T-helper 17 cell (primary cell): ENCODE measurements around the gene TTLL3. TPM values are rescaled to one million over a fixed set of nuclear protein-coding genes. Genes with fewer than 3 reads are reported as not detected.
"Not testable (repeated sequence)": the region's sequence is repeated elsewhere in the genome, so short reads cannot be mapped to it uniquely, and the experiment has no call there.

Source experiments
- ATAC-seq: fragments of 150-1000 bp; cut with Tn5 transposase; 2 replicates; pipeline ENCODE4 v1.10.0; 2021; ENCODE audit warnings: mild to moderate bottlenecking, moderate library complexity
- DNase-seq, 3 donors: peaks; one replicate each; pipeline versions ENCODE4 v3.0.0 to v3.0.0-alpha.2; 2020 to 2021
- H3K9me3 ChIP-seq: one replicate; pipeline ENCODE4 v1.7.0; 2013; ENCODE audit warnings: low read length, mild to moderate bottlenecking; ENCODE audit not compliant: control insufficient read depth, poor library complexity, severe bottlenecking
- H3K27ac Mint-ChIP-seq: one replicate; pipeline ENCODE4 v1.8.0; 2022; ENCODE audit warnings: mild to moderate bottlenecking, moderate library complexity, mixed read lengths
- H3K27me3 Mint-ChIP-seq: one replicate; pipeline ENCODE4 v1.8.0; 2022; ENCODE audit warnings: mixed read lengths
- H3K36me3 Mint-ChIP-seq: one replicate; pipeline ENCODE4 v1.8.0; 2022; ENCODE audit warnings: low read depth, mixed read lengths
- H3K4me1 Mint-ChIP-seq: one replicate; pipeline ENCODE4 v1.8.0; 2022; ENCODE audit warnings: mild to moderate bottlenecking, mixed read lengths
- H3K4me3 Mint-ChIP-seq: one replicate; pipeline ENCODE4 v1.8.0; 2022; ENCODE audit warnings: mild to moderate bottlenecking, moderate library complexity, mixed read lengths
- total RNA-seq, 4 donors: library from RNA in 2 of 4; stranded (reverse) in 2 of 4; gene quantifications; one replicate each; pipeline ENCODE4 v1.2.3 and lab custom pipeline; 2022 to 2026

The TTLL3 gene
- total RNA-seq, 2 donors from 2014 or later: 87.2 to 88.7 TPM

- H3K27me3 Mint-ChIP-seq: peaks cover 13% of the 10 kb centered on the region
- H3K4me1 Mint-ChIP-seq: peaks cover 3% of the 10 kb centered on the region
- DNase-seq (no peak), ATAC-seq (no peak)
- no peak overlapping the region for H3K27ac Mint-ChIP-seq
- H3K4me3 Mint-ChIP-seq: no peak overlapping the region
- no peaks in the 10 kb centered on the region for H3K36me3 Mint-ChIP-seq
- no peaks in the 10 kb centered on the region for H3K9me3 ChIP-seq
Measured at GRCh38 chr3:9863058-9863772, 53.2 kb downstream of the TTLL3 start.

GRCh38 chr3:9864200-9864927 lies 54.3 kb downstream of the TTLL3 start:
- DNase-seq: no peak
- no peak for ATAC-seq
- H3K9me3 ChIP-seq: no peaks in the 10 kb centered on the region
- H3K27me3 Mint-ChIP-seq: peaks cover 13% of the 10 kb centered on the region
- H3K4me3 Mint-ChIP-seq: no peak overlapping the region
- no peak overlapping the region for H3K27ac Mint-ChIP-seq
- H3K4me1 Mint-ChIP-seq: peaks cover 3% of the 10 kb centered on the region
- H3K36me3 Mint-ChIP-seq: no peaks in the 10 kb centered on the region

- H3K9me3 ChIP-seq, DNase-seq, ATAC-seq, H3K36me3 Mint-ChIP-seq, H3K27ac Mint-ChIP-seq, H3K4me1 Mint-ChIP-seq, H3K4me3 Mint-ChIP-seq: not testable (repeated sequence)
- peaks cover 13% of the 10 kb centered on the region for H3K27me3 Mint-ChIP-seq
Measured at GRCh38 chr3:9865125-9865637, 55.1 kb downstream of the TTLL3 start.

- no peaks in the 10 kb centered on the region for H3K9me3 ChIP-seq
- Mint-ChIP-seq H3K36me3 (no peaks in the 10 kb centered on the region), H3K27ac (no peak overlapping the region), H3K4me1 (peaks cover 3% of the 10 kb centered on the region), H3K27me3 (peaks cover 12% of the 10 kb centered on the region), H3K4me3 (no peak overlapping the region)
- no peak for ATAC-seq
- DNase-seq: no peak
Measured at GRCh38 chr3:9866639-9867038, 56.6 kb downstream of the TTLL3 start.

GRCh38 chr3:9867106-9867505 lies 57.0 kb downstream of the TTLL3 start:
- H3K9me3 ChIP-seq: no peaks in the 10 kb centered on the region
- ATAC-seq (no peak), DNase-seq (no peak)
- H3K36me3 Mint-ChIP-seq: no peaks in the 10 kb centered on the region
- H3K27me3 Mint-ChIP-seq: peaks cover 8% of the 10 kb centered on the region
- no peak overlapping the region for H3K27ac Mint-ChIP-seq
- H3K4me3 Mint-ChIP-seq: no peak overlapping the region
- peaks cover 3% of the 10 kb centered on the region for H3K4me1 Mint-ChIP-seq

- no peak for DNase-seq
- Mint-ChIP-seq H3K27me3 (no peaks in the 10 kb centered on the region), H3K27ac (no peak overlapping the region), H3K4me1 (peaks cover 3% of the 10 kb centered on the region), H3K36me3 (no peaks in the 10 kb centered on the region), H3K4me3 (no peak overlapping the region)
- ATAC-seq: no peak
- H3K9me3 ChIP-seq: no peaks in the 10 kb centered on the region
Measured at GRCh38 chr3:9869955-9870354, 59.9 kb downstream of the TTLL3 start.

GRCh38 chr3:9870978-9871377 lies 60.9 kb downstream of the TTLL3 start:
- DNase-seq (no peak), ATAC-seq (no peak)
- peaks cover 5% of the 10 kb centered on the region for H3K27me3 Mint-ChIP-seq
- H3K4me1 Mint-ChIP-seq: peaks cover 3% of the 10 kb centered on the region
- no peak overlapping the region for H3K4me3 Mint-ChIP-seq
- H3K9me3 ChIP-seq: no peaks in the 10 kb centered on the region
- no peak overlapping the region for H3K27ac Mint-ChIP-seq
- H3K36me3 Mint-ChIP-seq: no peaks in the 10 kb centered on the region

GRCh38 chr3:9872067-9872466 lies 62.0 kb downstream of the TTLL3 start:
- H3K27ac Mint-ChIP-seq, ATAC-seq, H3K27me3 Mint-ChIP-seq, DNase-seq, H3K36me3 Mint-ChIP-seq, H3K4me1 Mint-ChIP-seq, H3K4me3 Mint-ChIP-seq, H3K9me3 ChIP-seq: not testable (repeated sequence)

GRCh38 chr3:9875448-9875847 lies 65.4 kb downstream of the TTLL3 start:
- H3K36me3 Mint-ChIP-seq: no peaks in the 10 kb centered on the region
- H3K4me1 Mint-ChIP-seq: peaks cover 3% of the 10 kb centered on the region
- no peaks in the 10 kb centered on the region for H3K9me3 ChIP-seq
- peaks cover 11% of the 10 kb centered on the region for H3K27me3 Mint-ChIP-seq
- H3K27ac Mint-ChIP-seq: no peak overlapping the region
- ATAC-seq: no peak
- DNase-seq: no peak
- no peak overlapping the region for H3K4me3 Mint-ChIP-seq

- H3K9me3 ChIP-seq, ATAC-seq, H3K27ac Mint-ChIP-seq, DNase-seq, H3K36me3 Mint-ChIP-seq, H3K4me1 Mint-ChIP-seq, H3K4me3 Mint-ChIP-seq: not testable (repeated sequence)
- peaks cover 11% of the 10 kb centered on the region for H3K27me3 Mint-ChIP-seq
Measured at GRCh38 chr3:9876255-9876654, 66.2 kb downstream of the TTLL3 start.

GRCh38 chr3:9876991-9877390 lies 66.9 kb downstream of the TTLL3 start:
- ATAC-seq: no peak
- DNase-seq: no peak
- Mint-ChIP-seq H3K36me3 (no peaks in the 10 kb centered on the region), H3K27me3 (peaks cover 11% of the 10 kb centered on the region), H3K4me1 (peaks cover 3% of the 10 kb centered on the region), H3K4me3 (no peak overlapping the region), H3K27ac (no peak overlapping the region)
- H3K9me3 ChIP-seq: no peaks in the 10 kb centered on the region

GRCh38 chr3:9878700-9879099 lies 68.6 kb downstream of the TTLL3 start:
- no peaks in the 10 kb centered on the region for H3K9me3 ChIP-seq
- Mint-ChIP-seq H3K27ac (no peak overlapping the region), H3K36me3 (no peaks in the 10 kb centered on the region), H3K4me3 (no peak overlapping the region), H3K4me1 (no peaks in the 10 kb centered on the region), H3K27me3 (peaks cover 11% of the 10 kb centered on the region)
- ATAC-seq (no peak), DNase-seq (no peak)

- Mint-ChIP-seq H3K36me3 (no peaks in the 10 kb centered on the region), H3K27ac (no peak within 1 kb of the TSS), H3K4me1 (no peaks in the 10 kb centered on the region), H3K27me3 (peaks cover 11% of the 10 kb centered on the region), H3K4me3 (no peak within 1 kb of the TSS)
- no peak for ATAC-seq
- no peaks in the 10 kb centered on the region for H3K9me3 ChIP-seq
- no peak for DNase-seq
Measured at GRCh38 chr3:9879830-9880549, 69.9 kb downstream of the TTLL3 start, which contains the start of gene CIDEC. Gene CIDEC, minus strand, starts transcription at chr3:9880253. Its CDS starts 1,767 bp downstream, at chr3:9878486.
